Keratinocyte (primary cell): ENCODE measurements around the gene MAB21L4. TPM values are rescaled to one million over a fixed set of nuclear protein-coding genes. Genes with fewer than 3 reads are reported as not detected.

ENCODE experiments used
- DNase-seq: peaks from one replicate; pipeline ENCODE4 v3.0.0-alpha.2; 2011; ENCODE audit warnings: low read depth, missing footprints, low spot score
- FAIRE-seq: peaks from 2 replicates; lab custom pipeline; 2011; peaks lifted over from hg19 to GRCh38; lab: Jason Lieb, UNC
- H2AFZ ChIP-seq: 2 replicates; pipeline ENCODE4 v1.6.0; 2012; ENCODE audit warnings: low read length, control low read depth, inconsistent platforms; ENCODE audit not compliant: control insufficient read depth
- H3K27ac ChIP-seq: 2 replicates; pipeline ENCODE4 v1.5.1; 2011; ENCODE audit warnings: low read length; ENCODE audit not compliant: control insufficient read depth, insufficient read depth
- H3K27me3 ChIP-seq: 3 replicates; pipeline ENCODE4 v1.6.0; 2011; ENCODE audit warnings: low read length; ENCODE audit not compliant: control insufficient read depth, insufficient read depth; ENCODE audit errors: extremely low read depth
- H3K36me3 ChIP-seq, 2 experiments: 2 replicates in 1 of 2; 3 replicates in 1 of 2; pipeline ENCODE4 v1.5.1; 2011; ENCODE audit warnings: low read length in 2 of 2, mild to moderate bottlenecking in 1 of 2; ENCODE audit not compliant: control insufficient read depth in 2 of 2, insufficient read depth in 2 of 2; ENCODE audit errors: extremely low read depth in 1 of 2
- H3K4me1 ChIP-seq: 3 replicates; pipeline ENCODE4 v1.5.1; 2011; ENCODE audit warnings: low read length; ENCODE audit not compliant: control insufficient read depth, insufficient read depth; ENCODE audit errors: extremely low read depth
- H3K4me2 ChIP-seq: 3 replicates; pipeline ENCODE4 v1.6.0; 2011; ENCODE audit warnings: low read depth, low read length; ENCODE audit not compliant: control insufficient read depth, insufficient read depth; ENCODE audit errors: extremely low read depth
- H3K4me3 ChIP-seq, 3 experiments: fragments of 200-600 bp in 1 of 3; sonication (generic) in 1 of 3; 2 replicates in 2 of 3; 3 replicates in 1 of 3; pipeline ENCODE4 v1.5.1; 2011 to 2016; ENCODE audit warnings: low read length in 3 of 3, mild to moderate bottlenecking in 3 of 3, control low read depth in 2 of 3, inconsistent platforms in 1 of 3, low read depth in 1 of 3, mixed read lengths in 1 of 3, mixed run types in 1 of 3, moderate library complexity in 1 of 3; ENCODE audit not compliant: control insufficient read depth in 2 of 3, insufficient read depth in 2 of 3; ENCODE audit errors: extremely low read depth in 1 of 3
- H3K79me2 ChIP-seq: 2 replicates; pipeline ENCODE4 v1.6.0; 2012; ENCODE audit warnings: low read length; ENCODE audit not compliant: control insufficient read depth, insufficient read depth
- H3K9ac ChIP-seq: 3 replicates; pipeline ENCODE4 v1.6.0; 2011; ENCODE audit warnings: low read length; ENCODE audit not compliant: control insufficient read depth, insufficient read depth; ENCODE audit errors: extremely low read depth
- H3K9me1 ChIP-seq: 3 replicates; pipeline ENCODE4 v1.6.0; 2011; ENCODE audit warnings: low read length; ENCODE audit not compliant: control insufficient read depth, insufficient read depth; ENCODE audit errors: extremely low read depth
- H3K9me3 ChIP-seq: 2 replicates; pipeline ENCODE4 v1.5.1; 2012; ENCODE audit warnings: low read depth, low read length; ENCODE audit not compliant: control insufficient read depth
- H4K20me1 ChIP-seq: 3 replicates; pipeline ENCODE4 v1.6.0; 2011; ENCODE audit warnings: low read length; ENCODE audit not compliant: control insufficient read depth, insufficient read depth; ENCODE audit errors: extremely low read depth
- EZH2 ChIP-seq: IDR thresholded peaks from one replicate; pipeline ENCODE4 v1.6.1; 2012; ENCODE audit warnings: inconsistent platforms, mild to moderate bottlenecking, low read length, moderate library complexity
- dilution Hi-C: fragments of 300-500 bp; cut with MboI; formaldehyde crosslinking; loops from one replicate; pipeline ENCODE4 v1.7.0; 2020; ENCODE audit warnings: low sequenced_read_pairs; ENCODE audit not compliant: extremely low pct_ligation_motif_present
- polyA plus RNA-seq, 5 experiments: library from polyadenylated mRNA; depleted of rRNA in 3 of 5; stranded (reverse) in 3 of 5; stranded (forward) in 1 of 5; unstranded in 1 of 5; fragments of >200 nt; gene quantifications; 1 replicate in 1 of 5; 2 replicates in 3 of 5; 3 replicates in 1 of 5; pipeline versions ENCODE4 v1.2.1 to v1.2.3, GENCODE V29; 2011 to 2012; ENCODE audit warnings: missing spikeins in 2 of 5, low read depth in 1 of 5, low replicate concordance in 1 of 5
- TF ChIP-seq, protein P1 (sequence below), 3 experiments: IDR thresholded peaks in 1 of 3; conservative IDR thresholded peaks in 1 of 3; optimal IDR thresholded peaks in 1 of 3; 2 replicates in 2 of 3; 3 replicates in 1 of 3; pipeline versions ENCODE3 to v1.5.1; 2011; ENCODE audit warnings: low read length in 3 of 3, mild to moderate bottlenecking in 3 of 3, moderate library complexity in 2 of 3, control low read depth in 1 of 3, inconsistent platforms in 1 of 3; ENCODE audit not compliant: insufficient read depth in 2 of 3; ENCODE audit errors: extremely low read depth in 1 of 3

MAB21L4 gene
- polyA plus RNA-seq, 1 donor (not counting 4 experiments of a cell fraction or from before 2014, with no cell fraction given): 0.37 TPM

DNA sequence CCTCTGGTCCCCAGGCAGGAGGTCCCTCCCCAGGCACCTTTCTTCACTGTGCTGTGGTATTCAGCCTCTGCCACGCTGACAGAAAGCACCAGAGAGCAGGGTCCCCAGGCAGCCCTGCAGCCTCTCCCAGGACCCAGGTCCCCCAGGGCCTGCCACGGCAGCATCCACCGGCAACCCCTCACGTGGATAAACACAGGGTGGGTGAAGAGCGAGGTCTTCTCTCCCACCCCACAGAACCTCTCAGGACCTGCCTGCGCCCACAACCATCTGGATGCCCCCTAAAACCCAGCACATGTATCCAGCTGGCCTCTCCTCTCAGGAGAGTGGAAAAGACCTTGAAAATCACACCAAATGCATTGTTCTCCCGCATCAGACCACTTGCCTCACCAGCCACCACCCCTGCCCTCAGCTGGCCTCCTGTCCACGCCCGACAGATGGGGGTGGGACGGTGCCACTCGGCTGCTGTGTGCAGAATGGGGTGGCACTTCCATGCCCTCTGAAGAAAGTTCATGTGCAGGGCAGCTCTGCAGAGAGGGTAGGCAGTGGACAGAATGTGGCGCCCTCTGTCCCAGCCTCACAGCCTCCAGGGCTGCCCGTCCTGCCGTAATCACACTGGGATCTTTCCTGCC, 6.1 kb upstream of the MAB21L4 start:
- Histone ChIP-seq H3K9ac (no peak overlapping the region), H4K20me1 (peaks cover 3% of the 10 kb centered on the region), H3K9me1 (no peaks in the 10 kb centered on the region), H2AFZ (no peak overlapping the region), H3K36me3 (no peaks in the 10 kb centered on the region), H3K79me2 (no peaks in the 10 kb centered on the region), H3K9me3 (no peaks in the 10 kb centered on the region), H3K27ac (no peak overlapping the region), H3K4me3 (no peak overlapping the region), H3K4me2 (no peak overlapping the region), H3K4me1 (peaks cover 7% of the 10 kb centered on the region), H3K27me3 (peaks cover 39% of the 10 kb centered on the region)
- no peak for DNase-seq
- FAIRE-seq: no peak
- dilution Hi-C loops: no loop called here
- TF ChIP-seq EZH2: no peak
- TF ChIP-seq, protein P1, sequence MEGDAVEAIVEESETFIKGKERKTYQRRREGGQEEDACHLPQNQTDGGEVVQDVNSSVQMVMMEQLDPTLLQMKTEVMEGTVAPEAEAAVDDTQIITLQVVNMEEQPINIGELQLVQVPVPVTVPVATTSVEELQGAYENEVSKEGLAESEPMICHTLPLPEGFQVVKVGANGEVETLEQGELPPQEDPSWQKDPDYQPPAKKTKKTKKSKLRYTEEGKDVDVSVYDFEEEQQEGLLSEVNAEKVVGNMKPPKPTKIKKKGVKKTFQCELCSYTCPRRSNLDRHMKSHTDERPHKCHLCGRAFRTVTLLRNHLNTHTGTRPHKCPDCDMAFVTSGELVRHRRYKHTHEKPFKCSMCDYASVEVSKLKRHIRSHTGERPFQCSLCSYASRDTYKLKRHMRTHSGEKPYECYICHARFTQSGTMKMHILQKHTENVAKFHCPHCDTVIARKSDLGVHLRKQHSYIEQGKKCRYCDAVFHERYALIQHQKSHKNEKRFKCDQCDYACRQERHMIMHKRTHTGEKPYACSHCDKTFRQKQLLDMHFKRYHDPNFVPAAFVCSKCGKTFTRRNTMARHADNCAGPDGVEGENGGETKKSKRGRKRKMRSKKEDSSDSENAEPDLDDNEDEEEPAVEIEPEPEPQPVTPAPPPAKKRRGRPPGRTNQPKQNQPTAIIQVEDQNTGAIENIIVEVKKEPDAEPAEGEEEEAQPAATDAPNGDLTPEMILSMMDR (optimal IDR thresholded peaks at IDR 0.05 in 1 of 3, IDR thresholded peaks at IDR 0.05 in 1 of 3, conservative IDR thresholded peaks at IDR 0.05 in 1 of 3; ENCODE audit: extremely low read depth in 1 of 3, insufficient read depth in 2 of 3, low read length in 3 of 3): no peak

DNA sequence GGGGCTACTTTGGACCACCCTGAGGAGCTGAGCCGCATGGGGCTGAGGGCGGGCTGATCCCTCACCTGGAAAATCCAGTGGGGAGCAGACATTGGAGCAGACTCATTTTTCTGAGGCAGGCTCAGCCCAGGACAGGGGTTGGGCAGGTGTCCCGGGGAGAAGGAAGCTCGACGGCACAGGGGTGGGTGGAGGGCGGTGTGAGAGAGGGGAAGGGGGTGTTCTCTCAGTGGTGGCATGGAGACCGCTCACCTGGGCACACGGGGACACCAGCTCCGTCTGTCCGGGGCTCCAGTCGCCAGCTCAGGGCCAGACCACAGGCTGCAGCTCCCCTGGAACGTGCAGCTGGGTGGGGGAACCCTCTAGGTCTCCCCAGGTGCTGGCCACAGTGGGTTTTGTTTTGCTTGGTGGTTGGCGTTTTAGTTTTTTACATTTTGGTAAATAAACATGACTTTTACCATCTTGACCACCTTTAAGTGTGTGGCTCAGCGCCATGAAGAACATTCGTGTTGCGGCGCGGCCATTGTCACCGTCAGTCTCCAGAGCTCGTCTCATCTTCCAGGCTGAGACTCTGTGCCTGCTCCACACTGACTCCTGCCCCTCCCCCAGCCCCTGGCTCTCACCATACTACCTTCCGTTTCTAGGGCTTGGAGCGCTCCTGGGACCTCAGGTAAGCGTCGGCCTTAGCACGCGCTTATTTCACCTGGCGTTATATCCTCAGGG, 4.3 kb upstream of the MAB21L4 start:
- Histone ChIP-seq H3K9ac (no peak overlapping the region), H4K20me1 (no peaks in the 10 kb centered on the region), H3K4me3 (no peak overlapping the region), H3K27me3 (peaks cover 25% of the 10 kb centered on the region), H3K36me3 (no peaks in the 10 kb centered on the region), H3K4me2 (no peak overlapping the region), H2AFZ (no peak overlapping the region), H3K9me1 (no peaks in the 10 kb centered on the region), H3K79me2 (no peaks in the 10 kb centered on the region), H3K27ac (no peak overlapping the region), H3K4me1 (peaks cover 16% of the 10 kb centered on the region), H3K9me3 (no peaks in the 10 kb centered on the region)
- FAIRE-seq: no peak
- dilution Hi-C loops: no loop called here
- DNase-seq: no peak
- TF ChIP-seq, protein P1 (optimal IDR thresholded peaks at IDR 0.05 in 1 of 3, IDR thresholded peaks at IDR 0.05 in 1 of 3, conservative IDR thresholded peaks at IDR 0.05 in 1 of 3; ENCODE audit: extremely low read depth in 1 of 3, insufficient read depth in 2 of 3, low read length in 3 of 3): no peak
- no peak for TF ChIP-seq EZH2
